Neural cell (in vitro differentiated cells): Measurements from ENCODE around the gene TEX19. TPM values are rescaled to one million over a fixed set of nuclear protein-coding genes. Genes with fewer than 3 reads are reported as not detected.

Source experiments
- H2AFZ ChIP-seq: fragments of 200-600, 300-800 bp; sonication (generic), shearing (Covaris generic); 2 replicates; pipeline ENCODE4 v1.6.0; 2014; ENCODE audit warnings: low read depth, mild to moderate bottlenecking, antibody characterized with exemption, low read length, moderate library complexity
- H3F3A ChIP-seq: fragments of 200-600 bp; shearing (Covaris generic); 2 replicates; pipeline ENCODE4 v1.6.1; 2016; ENCODE audit warnings: mild to moderate bottlenecking, moderate library complexity, mixed read lengths, antibody characterized with exemption, low read length; ENCODE audit not compliant: insufficient read depth, poor library complexity, severe bottlenecking
- H3K27ac ChIP-seq: fragments of 200-600, 300-800 bp; sonication (generic), shearing (Covaris generic); 2 replicates; pipeline ENCODE4 v1.5.1; 2014; ENCODE audit warnings: mild to moderate bottlenecking, low read length, moderate library complexity
- H3K27me3 ChIP-seq: fragments of 300-800, 200-600 bp; sonication (generic), shearing (Covaris generic); 2 replicates; pipeline ENCODE4 v1.6.0; 2014; ENCODE audit warnings: mild to moderate bottlenecking, low read depth, low read length, moderate library complexity; ENCODE audit not compliant: insufficient read depth
- H3K36me3 ChIP-seq: fragments of 300-800, 200-600 bp; sonication (generic), shearing (Covaris generic); 2 replicates; pipeline ENCODE4 v1.5.1; 2014; ENCODE audit warnings: mild to moderate bottlenecking, antibody characterized with exemption, low read length, moderate library complexity; ENCODE audit not compliant: insufficient read depth
- H3K4me2 ChIP-seq: fragments of 300-800, 200-600 bp; sonication (generic), shearing (Covaris generic); 2 replicates; pipeline ENCODE4 v1.6.0; 2014; ENCODE audit warnings: mild to moderate bottlenecking, low read length
- H3K4me3 ChIP-seq: fragments of 300-800, 200-600 bp; sonication (generic), shearing (Covaris generic); 2 replicates; pipeline ENCODE4 v1.5.1; 2014; ENCODE audit warnings: mild to moderate bottlenecking, low read length, moderate library complexity
- H3K79me2 ChIP-seq: fragments of 200-600 bp; shearing (Covaris generic); replicated peaks from 2 replicates; pipeline ENCODE4 v1.6.0; 2014; ENCODE audit warnings: mild to moderate bottlenecking, low read length, moderate library complexity; ENCODE audit not compliant: insufficient read depth
- H3K9ac ChIP-seq: fragments of 300-800, 200-600 bp; sonication (generic), shearing (Covaris generic); 2 replicates; pipeline ENCODE4 v1.6.1; 2016; ENCODE audit warnings: mild to moderate bottlenecking, low read length, mixed read lengths
- H3K9me2 ChIP-seq: fragments of 200-600 bp; shearing (Covaris generic); 2 replicates; pipeline ENCODE4 v1.6.1; 2016; ENCODE audit warnings: mild to moderate bottlenecking, low read length, mixed read lengths; ENCODE audit not compliant: insufficient read depth
- H3K9me3 ChIP-seq: fragments of 200-600, 300-800 bp; sonication (generic), shearing (Covaris generic); 2 replicates; pipeline ENCODE4 v1.6.1; 2016; ENCODE audit warnings: mild to moderate bottlenecking, mixed run types, low read length, moderate library complexity, mixed read lengths
- H4K20me1 ChIP-seq: fragments of 200-600 bp; shearing (Covaris generic); 2 replicates; pipeline ENCODE4 v1.6.1; 2016; ENCODE audit warnings: mild to moderate bottlenecking, mixed run types; ENCODE audit not compliant: insufficient read depth
- EP300 ChIP-seq: fragments of 450-650 bp; conservative IDR thresholded peaks from 2 replicates; pipeline ENCODE4 v1.6.1; 2014; ENCODE audit warnings: antibody characterized with exemption, mild to moderate bottlenecking, moderate library complexity; ENCODE audit not compliant: poor library complexity, severe bottlenecking
- EZH2 ChIP-seq: fragments of 200-600, 300-800 bp; shearing (Covaris generic), sonication (generic); IDR thresholded peaks from 2 replicates; pipeline ENCODE4 v1.6.1; 2014; ENCODE audit warnings: antibody characterized with exemption, low read length, borderline replicate concordance, mild to moderate bottlenecking; ENCODE audit not compliant: insufficient read depth, poor library complexity, severe bottlenecking
- MXI1 ChIP-seq: fragments of 450-650 bp; conservative IDR thresholded peaks from 2 replicates; pipeline ENCODE4 v1.6.1; 2014; ENCODE audit warnings: antibody characterized with exemption, mild to moderate bottlenecking; ENCODE audit not compliant: poor library complexity, severe bottlenecking
- POLR2AphosphoS5 ChIP-seq: IDR thresholded peaks from 2 replicates; pipeline ENCODE4 v1.6.1; 2012
- RAD21 ChIP-seq: fragments of 450-650 bp; conservative IDR thresholded peaks from 2 replicates; pipeline ENCODE4 v1.6.1; 2014; ENCODE audit warnings: antibody characterized with exemption, mild to moderate bottlenecking, moderate library complexity
- SMC3 ChIP-seq: fragments of 450-650 bp; conservative IDR thresholded peaks from 2 replicates; pipeline ENCODE4 v1.6.1; 2014; ENCODE audit warnings: antibody characterized with exemption, mild to moderate bottlenecking, moderate library complexity; ENCODE audit not compliant: poor library complexity
- TAF1 ChIP-seq: IDR thresholded peaks from 2 replicates; pipeline ENCODE4 v1.6.1; 2012; ENCODE audit warnings: low read depth
- polyA plus RNA-seq: library from polyadenylated mRNA; depleted of rRNA; stranded (reverse); fragments of >200 nt; gene quantifications from 2 replicates; pipeline ENCODE4 v1.2.3, GENCODE V29; 2014
- TF ChIP-seq, protein P1 (sequence below): fragments of 450-650 bp; IDR thresholded peaks from 2 replicates; pipeline ENCODE4 v1.5.1; 2014; ENCODE audit warnings: antibody characterized with exemption, mild to moderate bottlenecking, moderate library complexity; ENCODE audit not compliant: poor library complexity, severe bottlenecking
- TF ChIP-seq, protein P2 (sequence below): IDR thresholded peaks from 2 replicates; pipeline ENCODE4 v1.6.1; 2012; ENCODE audit warnings: borderline replicate concordance

The TEX19 gene
- polyA plus RNA-seq, 1 donor from 2014 or later: not detected

DNA sequence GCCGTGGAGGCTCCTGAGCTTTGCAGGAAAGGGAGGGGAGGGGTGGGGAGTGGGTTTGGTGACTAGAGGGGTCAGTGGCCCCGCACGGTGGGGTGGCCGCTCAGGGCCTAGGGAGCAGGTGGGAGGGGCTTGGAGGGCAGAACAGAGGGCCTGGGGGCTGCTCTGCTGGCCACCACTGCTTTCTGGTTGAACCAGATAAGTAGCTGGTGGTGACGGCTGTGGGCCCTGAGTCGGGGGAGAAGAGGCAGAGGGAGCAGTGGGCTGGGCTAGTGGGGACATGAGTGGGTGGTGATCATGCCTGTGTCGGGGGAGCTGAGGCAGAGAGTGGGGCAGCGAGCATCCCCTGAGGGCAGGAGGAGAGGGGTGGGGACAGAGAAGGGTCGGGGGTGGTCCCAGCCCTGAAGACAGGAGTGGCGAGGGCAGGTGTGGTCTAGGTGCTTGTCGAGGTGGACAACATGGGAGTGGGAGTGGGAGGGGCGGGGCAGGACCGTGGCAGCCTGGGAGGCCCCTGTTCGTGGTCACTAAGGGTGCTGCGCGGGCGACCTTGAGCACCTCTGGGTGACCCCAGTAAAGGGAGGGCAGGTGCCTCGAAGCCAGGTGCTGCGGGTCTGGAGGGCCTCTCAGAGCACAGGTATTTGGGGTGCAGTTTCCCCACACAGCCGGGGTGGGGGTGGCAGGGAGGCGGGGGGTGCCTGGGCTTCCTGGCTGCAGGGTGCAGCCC lies 35.4 kb upstream of the TEX19 start:
- Histone ChIP-seq H3K9me3 (no peaks in the 10 kb centered on the region), H3K9me2 (no peaks in the 10 kb centered on the region), H3K4me2 (no peak overlapping the region), H3K9ac (no peak overlapping the region), H3K36me3 (no peaks in the 10 kb centered on the region), H3K27ac (no peak overlapping the region), H3K79me2 (no peaks in the 10 kb centered on the region), H3K4me3 (no peak overlapping the region), H3K27me3 (no peaks in the 10 kb centered on the region), H4K20me1 (no peaks in the 10 kb centered on the region), H2AFZ (no peak overlapping the region), H3F3A (no peaks in the 10 kb centered on the region)
- no peak for TF ChIP-seq TAF1
- no peak for TF ChIP-seq EZH2
- TF ChIP-seq POLR2AphosphoS5: no peak
- TF ChIP-seq, protein P1, sequence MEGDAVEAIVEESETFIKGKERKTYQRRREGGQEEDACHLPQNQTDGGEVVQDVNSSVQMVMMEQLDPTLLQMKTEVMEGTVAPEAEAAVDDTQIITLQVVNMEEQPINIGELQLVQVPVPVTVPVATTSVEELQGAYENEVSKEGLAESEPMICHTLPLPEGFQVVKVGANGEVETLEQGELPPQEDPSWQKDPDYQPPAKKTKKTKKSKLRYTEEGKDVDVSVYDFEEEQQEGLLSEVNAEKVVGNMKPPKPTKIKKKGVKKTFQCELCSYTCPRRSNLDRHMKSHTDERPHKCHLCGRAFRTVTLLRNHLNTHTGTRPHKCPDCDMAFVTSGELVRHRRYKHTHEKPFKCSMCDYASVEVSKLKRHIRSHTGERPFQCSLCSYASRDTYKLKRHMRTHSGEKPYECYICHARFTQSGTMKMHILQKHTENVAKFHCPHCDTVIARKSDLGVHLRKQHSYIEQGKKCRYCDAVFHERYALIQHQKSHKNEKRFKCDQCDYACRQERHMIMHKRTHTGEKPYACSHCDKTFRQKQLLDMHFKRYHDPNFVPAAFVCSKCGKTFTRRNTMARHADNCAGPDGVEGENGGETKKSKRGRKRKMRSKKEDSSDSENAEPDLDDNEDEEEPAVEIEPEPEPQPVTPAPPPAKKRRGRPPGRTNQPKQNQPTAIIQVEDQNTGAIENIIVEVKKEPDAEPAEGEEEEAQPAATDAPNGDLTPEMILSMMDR: no peak
- TF ChIP-seq, protein P2, sequence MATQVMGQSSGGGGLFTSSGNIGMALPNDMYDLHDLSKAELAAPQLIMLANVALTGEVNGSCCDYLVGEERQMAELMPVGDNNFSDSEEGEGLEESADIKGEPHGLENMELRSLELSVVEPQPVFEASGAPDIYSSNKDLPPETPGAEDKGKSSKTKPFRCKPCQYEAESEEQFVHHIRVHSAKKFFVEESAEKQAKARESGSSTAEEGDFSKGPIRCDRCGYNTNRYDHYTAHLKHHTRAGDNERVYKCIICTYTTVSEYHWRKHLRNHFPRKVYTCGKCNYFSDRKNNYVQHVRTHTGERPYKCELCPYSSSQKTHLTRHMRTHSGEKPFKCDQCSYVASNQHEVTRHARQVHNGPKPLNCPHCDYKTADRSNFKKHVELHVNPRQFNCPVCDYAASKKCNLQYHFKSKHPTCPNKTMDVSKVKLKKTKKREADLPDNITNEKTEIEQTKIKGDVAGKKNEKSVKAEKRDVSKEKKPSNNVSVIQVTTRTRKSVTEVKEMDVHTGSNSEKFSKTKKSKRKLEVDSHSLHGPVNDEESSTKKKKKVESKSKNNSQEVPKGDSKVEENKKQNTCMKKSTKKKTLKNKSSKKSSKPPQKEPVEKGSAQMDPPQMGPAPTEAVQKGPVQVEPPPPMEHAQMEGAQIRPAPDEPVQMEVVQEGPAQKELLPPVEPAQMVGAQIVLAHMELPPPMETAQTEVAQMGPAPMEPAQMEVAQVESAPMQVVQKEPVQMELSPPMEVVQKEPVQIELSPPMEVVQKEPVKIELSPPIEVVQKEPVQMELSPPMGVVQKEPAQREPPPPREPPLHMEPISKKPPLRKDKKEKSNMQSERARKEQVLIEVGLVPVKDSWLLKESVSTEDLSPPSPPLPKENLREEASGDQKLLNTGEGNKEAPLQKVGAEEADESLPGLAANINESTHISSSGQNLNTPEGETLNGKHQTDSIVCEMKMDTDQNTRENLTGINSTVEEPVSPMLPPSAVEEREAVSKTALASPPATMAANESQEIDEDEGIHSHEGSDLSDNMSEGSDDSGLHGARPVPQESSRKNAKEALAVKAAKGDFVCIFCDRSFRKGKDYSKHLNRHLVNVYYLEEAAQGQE: no peak
- no peak for TF ChIP-seq EP300
- TF ChIP-seq SMC3: no peak
- no peak for TF ChIP-seq MXI1
- no peak for TF ChIP-seq RAD21

DNA sequence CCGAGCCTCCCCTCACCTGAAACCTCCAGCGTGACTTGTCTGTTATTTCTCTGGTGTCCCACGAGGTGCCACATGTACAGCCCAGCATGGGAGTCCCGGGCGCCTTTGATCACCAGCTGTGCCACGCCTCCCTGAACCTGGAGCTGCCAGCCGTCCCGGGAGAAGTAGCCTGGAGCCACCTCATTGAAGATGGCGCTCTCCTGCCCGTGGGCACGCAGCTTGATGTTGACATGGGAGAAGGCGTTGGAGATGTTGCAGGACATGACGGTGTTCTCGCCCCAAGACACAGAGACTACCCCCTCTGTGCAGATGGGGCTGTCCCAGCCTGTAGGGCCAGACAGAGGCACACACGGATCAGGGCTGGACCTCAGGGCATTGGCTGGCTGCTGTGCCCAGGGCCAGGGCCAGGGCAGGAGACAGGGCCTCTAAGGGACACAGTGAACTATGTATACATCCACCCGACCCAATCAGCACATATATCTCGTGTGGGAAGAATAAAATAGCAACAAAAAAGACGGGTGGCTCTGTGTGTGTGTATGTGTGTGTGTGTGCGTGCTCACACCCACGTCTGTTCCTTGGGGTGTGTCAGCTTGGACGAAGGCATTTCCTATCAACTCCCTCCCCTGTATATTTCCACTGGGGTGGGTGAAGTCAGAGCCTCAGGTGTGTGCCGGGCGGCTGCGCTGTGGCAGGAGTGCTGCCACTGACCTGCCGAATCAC lies 34.3 kb upstream of the TEX19 start:
- no peaks in the 10 kb centered on the region for H3K9me2 ChIP-seq
- no peak overlapping the region for H3K4me2 ChIP-seq
- H3K36me3 ChIP-seq: no peaks in the 10 kb centered on the region
- H3K9me3 ChIP-seq: no peaks in the 10 kb centered on the region
- H2AFZ ChIP-seq: no peak overlapping the region
- H4K20me1 ChIP-seq: no peaks in the 10 kb centered on the region
- no peak overlapping the region for H3K27ac ChIP-seq
- no peak overlapping the region for H3K4me3 ChIP-seq
- no peak overlapping the region for H3K9ac ChIP-seq
- H3K27me3 ChIP-seq: no peaks in the 10 kb centered on the region
- H3K79me2 ChIP-seq: no peaks in the 10 kb centered on the region
- H3F3A ChIP-seq: no peaks in the 10 kb centered on the region
- TF ChIP-seq MXI1 (no peak), TAF1 (no peak), EZH2 (no peak), POLR2AphosphoS5 (no peak), EP300 (no peak)
- TF ChIP-seq, protein P1: no peak
